Pancreas (tissue), 10 donors: ENCODE measurements around the gene TBC1D8. TPM values are rescaled to one million over a fixed set of nuclear protein-coding genes. Genes with fewer than 3 reads are reported as not detected.

Experiments
- ATAC-seq, 4 donors: fragments of 200-7000 bp; cut with Tn5 transposase; one replicate each; pipeline versions ENCODE4 v1.8.0 to v1.9.1; 2020; ENCODE audit warnings: mild to moderate bottlenecking in 4 of 4, moderate library complexity in 4 of 4
- DNase-seq, 6 donors: peaks; one replicate each; pipeline ENCODE4 v3.0.0-alpha.2; 2020
- FAIRE-seq: peaks from 2 replicates; lab custom pipeline; 2012; peaks lifted over from hg19 to GRCh38; lab: Jason Lieb, UNC
- H3K27ac ChIP-seq, 4 donors: fragments of 200-600 bp; sonication (generic); 1 replicate in 3 of 4; 2 replicates in 1 of 4; pipeline versions ENCODE4 v1.5.0 to v1.8.0; 2020
- H3K27me3 ChIP-seq, 4 donors: fragments of 200-600 bp; one replicate each; pipeline ENCODE4 v1.8.0; 2021
- H3K36me3 ChIP-seq, 3 donors: fragments of 200-600 bp; sonication (generic) in 1 of 3; one replicate each; pipeline versions ENCODE4 v1.5.0 to v1.8.0; 2020 to 2021
- H3K4me1 ChIP-seq, 3 donors: fragments of 200-600 bp; one replicate each; pipeline ENCODE4 v1.8.0; 2021
- H3K4me3 ChIP-seq, 4 donors: fragments of 200-600 bp; sonication (generic) in 2 of 4; one replicate each; pipeline versions ENCODE4 v1.5.0 to v1.8.0; 2020 to 2021
- H3K9me3 ChIP-seq, 4 donors: fragments of 200-600 bp; one replicate each; pipeline ENCODE4 v1.8.0; 2021
- CTCF ChIP-seq, 4 donors: fragments of 200-600 bp; sonication (generic) in 3 of 4; IDR thresholded peaks; one replicate each; pipeline versions ENCODE4 v1.5.0 to v1.8.0; 2021; ENCODE audit warnings: antibody characterized with exemption in 4 of 4
- whole genome bisulfite sequencing, 2 donors: extraction: QIAGEN DNeasy Blood & Tissue Kit; methylation state at CpG; one replicate each; pipeline ENCODE4 v1.1.7; 2013; 5-methylcytosine and 5-hydroxymethylcytosine counted together
- intact Hi-C, 3 donors: fragments of 100-400 bp; cut with DNase I; formaldehyde crosslinking; loops; one replicate each; pipeline versions ENCODE4 v1.11.1 to v1.14.2; 2022
- polyA plus RNA-seq, 2 donors: library from polyadenylated mRNA; stranded (reverse); fragments of 200-250 nt; gene quantifications; one replicate each; pipeline ENCODE4 v1.2.3, GENCODE V29; 2013
- total RNA-seq, 6 donors: library from RNA; stranded (reverse); fragmentation: NEBNext Ultra II Directional in 4 of 6; extraction: Animal tissue kit (Norgen Biotek cat#: 25700) in 4 of 6; gene quantifications; one replicate each; pipeline versions ENCODE4 v1.2.1 to v1.2.4, GENCODE V29; 2021 to 2023
- donor health status: healthy with polysubstance abuse.
- donor health status: DM: no; HTN: no; CAD: no; lungs with moderate emphysema.
- donor health status: DM: no; HTN: no; CAD: no.
- donor health status: control.
- donor health status: control.
- donor health status: Bipolar disorder and iron deficiency.
- donor health status: DM: yes; HTN: yes; CAD: no.
- donor health status: DM: no; HTN: no; CAD: no.
- donor health status: DM: no; HTN: no; CAD: no.
- donor health status: DM: yes; HTN: yes; CAD: no.

TBC1D8 gene
- total and polyA plus RNA-seq, 8 donors, result 21.3 to 46.2 (median 35.0) TPM

DNA sequence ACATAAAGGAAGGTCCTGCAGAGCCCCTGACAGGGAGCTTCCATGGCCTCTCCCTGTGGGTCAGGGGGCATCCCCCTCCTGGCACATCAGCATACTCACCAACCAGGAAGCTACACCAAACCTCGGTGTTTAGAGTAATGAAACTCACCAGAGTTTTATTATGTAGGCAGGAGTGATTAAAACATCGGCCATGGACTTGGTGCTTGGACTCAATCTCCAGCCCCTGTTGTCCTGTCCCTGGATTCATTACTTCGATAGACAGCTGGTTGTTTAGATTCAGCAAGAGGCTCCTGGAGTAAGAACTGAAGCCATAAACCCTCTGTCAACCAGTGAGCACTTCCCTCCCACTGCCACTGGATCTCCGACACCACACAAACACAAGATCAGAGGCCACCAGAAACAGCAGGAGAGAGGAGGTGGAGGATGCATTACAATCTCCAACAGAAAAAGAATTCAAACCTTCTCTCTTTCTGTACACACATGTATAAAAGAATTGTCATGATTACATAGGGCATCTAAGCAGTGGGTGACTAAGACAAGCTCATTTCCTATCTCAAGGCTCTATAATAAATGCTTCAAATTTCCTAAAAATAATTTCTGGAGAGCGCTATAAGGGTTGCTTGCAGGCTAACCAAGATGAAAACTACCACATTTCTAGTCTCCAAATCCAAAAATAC is 27.2 kb downstream of the TBC1D8 start:
- no peaks in the 10 kb centered on the region for H3K27me3 ChIP-seq
- no peak overlapping the region for H3K4me3 ChIP-seq
- FAIRE-seq (no peak), DNase-seq (no peak), ATAC-seq (no peak)
- H3K9me3 ChIP-seq, result no peaks in the 10 kb centered on the region
- H3K4me1 ChIP-seq, result peaks cover 69 to 83% (median 81%) of the 10 kb centered on the region in 3 donors
- WGBS, 2 donors, result 67 to 72% methylated on average over 5 of the region's 5 CpGs
- intact Hi-C loops, result no loop called here
- TF ChIP-seq CTCF (IDR thresholded peaks at IDR 0.05), result no peak
- H3K27ac ChIP-seq, result peak overlapping the region in 3 of 4 donors; percentile 43 to 74 (median 60)
- no peaks in the 10 kb centered on the region for H3K36me3 ChIP-seq

- peaks cover 51 to 77% (median 77%) of the 10 kb centered on the region in 3 donors for H3K4me1 ChIP-seq
- intact Hi-C loops, result no loop called here
- peak in 3 of 6 donors; percentile 47 to 72 (median 64) for DNase-seq
- no peaks in the 10 kb centered on the region for H3K27me3 ChIP-seq
- no peak for FAIRE-seq
- H3K9me3 ChIP-seq, result no peaks in the 10 kb centered on the region
- TF ChIP-seq CTCF (IDR thresholded peaks at IDR 0.05), result no peak
- H3K27ac ChIP-seq, result peak overlapping the region; percentile 59 to 83 (median 82)
- peak; percentile 5 to 53 (median 38) for ATAC-seq
- H3K36me3 ChIP-seq, result no peaks in the 10 kb centered on the region
- H3K4me3 ChIP-seq, result no peak overlapping the region
- WGBS, 2 donors, result 34 to 40% methylated on average over 7 of the region's 7 CpGs
Observed at GRCh38 chr2:101121174-101121573, 30.0 kb downstream of the TBC1D8 start.

GRCh38 chr2:101120124-101120996 is 30.8 kb downstream of the TBC1D8 start:
- H3K36me3 ChIP-seq, result no peaks in the 10 kb centered on the region
- H3K4me3 ChIP-seq, result no peak overlapping the region
- intact Hi-C loops, result no loop called here
- H3K27ac ChIP-seq, result peak overlapping the region; percentile 82 to 92 (median 83)
- ATAC-seq, result peak; percentile 91 to 95 (median 91)
- no peak for FAIRE-seq
- no peak for TF ChIP-seq CTCF (IDR thresholded peaks at IDR 0.05)
- H3K27me3 ChIP-seq, result no peaks in the 10 kb centered on the region
- 33 to 39% methylated on average over 11 of the region's 11 CpGs for WGBS, 2 donors
- H3K9me3 ChIP-seq, result no peaks in the 10 kb centered on the region
- DNase-seq, result peak; percentile 73 to 95 (median 90)
- H3K4me1 ChIP-seq, result peaks cover 45 to 77% (median 77%) of the 10 kb centered on the region in 3 donors

GRCh38 chr2:101119431-101119830 is 31.8 kb downstream of the TBC1D8 start:
- Histone ChIP-seq H3K4me3 (no peak overlapping the region), H3K36me3 (no peaks in the 10 kb centered on the region), H3K27me3 (no peaks in the 10 kb centered on the region), H3K9me3 (no peaks in the 10 kb centered on the region), H3K27ac (peak overlapping the region; percentile 82 to 92 (median 83)), H3K4me1 (peaks cover 36 to 76% (median 76%) of the 10 kb centered on the region in 3 donors)
- no peak for TF ChIP-seq CTCF (IDR thresholded peaks at IDR 0.05)
- ATAC-seq (peak; percentile 53 to 63 (median 58)), FAIRE-seq (no peak), DNase-seq (peak in 5 of 6 donors; percentile 66 to 88 (median 78))
- 18 to 31% methylated on average over 2 of the region's 2 CpGs for WGBS, 2 donors
- intact Hi-C loops, result no loop called here
